Subcutaneous adipose tissue (tissue), 4 donors: ENCODE measurements around the gene NECTIN3. TPM values are rescaled to one million over a fixed set of nuclear protein-coding genes. Genes with fewer than 3 reads are reported as not detected.

Experiments
- total RNA-seq, 4 donors: library from RNA; depleted of rRNA; stranded (reverse); fragments of >200 nt; gene quantifications; one replicate each; pipeline ENCODE4 v1.1.0, GENCODE V29; 2016
- TF ChIP-seq, protein P1 (sequence below): fragments of 450-650 bp; IDR thresholded peaks from one replicate; pipeline ENCODE4 v1.5.1; 2016; ENCODE audit warnings: low read depth, mild to moderate bottlenecking, control low read depth, antibody characterized with exemption, moderate library complexity

NECTIN3 gene
- total RNA-seq, 4 donors from 2014 or later, result 19.4 to 36.7 (median 29.4) TPM

DNA sequence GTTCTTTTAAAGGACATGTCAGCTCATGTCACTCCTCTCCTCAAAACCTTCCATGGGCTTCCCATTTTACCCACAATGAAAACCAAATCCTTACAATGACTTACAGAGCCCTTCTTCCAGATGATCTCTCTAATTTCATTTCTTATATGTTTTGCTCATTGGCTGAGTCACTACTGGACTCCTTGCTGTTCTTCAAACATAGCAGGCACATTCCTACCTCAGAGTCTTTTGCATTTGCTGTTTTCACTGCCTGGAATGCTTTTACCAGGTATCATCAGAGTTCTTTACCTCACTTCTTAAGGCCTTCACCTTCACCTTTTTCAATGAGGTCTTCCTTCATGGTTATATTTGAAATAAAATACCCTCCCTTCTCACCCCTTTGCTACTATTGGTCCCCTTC lies 57.3 kb downstream of the NECTIN3 start:
- TF ChIP-seq, protein P1, sequence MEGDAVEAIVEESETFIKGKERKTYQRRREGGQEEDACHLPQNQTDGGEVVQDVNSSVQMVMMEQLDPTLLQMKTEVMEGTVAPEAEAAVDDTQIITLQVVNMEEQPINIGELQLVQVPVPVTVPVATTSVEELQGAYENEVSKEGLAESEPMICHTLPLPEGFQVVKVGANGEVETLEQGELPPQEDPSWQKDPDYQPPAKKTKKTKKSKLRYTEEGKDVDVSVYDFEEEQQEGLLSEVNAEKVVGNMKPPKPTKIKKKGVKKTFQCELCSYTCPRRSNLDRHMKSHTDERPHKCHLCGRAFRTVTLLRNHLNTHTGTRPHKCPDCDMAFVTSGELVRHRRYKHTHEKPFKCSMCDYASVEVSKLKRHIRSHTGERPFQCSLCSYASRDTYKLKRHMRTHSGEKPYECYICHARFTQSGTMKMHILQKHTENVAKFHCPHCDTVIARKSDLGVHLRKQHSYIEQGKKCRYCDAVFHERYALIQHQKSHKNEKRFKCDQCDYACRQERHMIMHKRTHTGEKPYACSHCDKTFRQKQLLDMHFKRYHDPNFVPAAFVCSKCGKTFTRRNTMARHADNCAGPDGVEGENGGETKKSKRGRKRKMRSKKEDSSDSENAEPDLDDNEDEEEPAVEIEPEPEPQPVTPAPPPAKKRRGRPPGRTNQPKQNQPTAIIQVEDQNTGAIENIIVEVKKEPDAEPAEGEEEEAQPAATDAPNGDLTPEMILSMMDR, result no peak

- TF ChIP-seq, protein P1, result no peak
Observed at GRCh38 chr3:111130827-111131226, 59.2 kb downstream of the NECTIN3 start.

- TF ChIP-seq, protein P1, result no peak
Observed at GRCh38 chr3:111134302-111134701, 62.7 kb downstream of the NECTIN3 start.

DNA sequence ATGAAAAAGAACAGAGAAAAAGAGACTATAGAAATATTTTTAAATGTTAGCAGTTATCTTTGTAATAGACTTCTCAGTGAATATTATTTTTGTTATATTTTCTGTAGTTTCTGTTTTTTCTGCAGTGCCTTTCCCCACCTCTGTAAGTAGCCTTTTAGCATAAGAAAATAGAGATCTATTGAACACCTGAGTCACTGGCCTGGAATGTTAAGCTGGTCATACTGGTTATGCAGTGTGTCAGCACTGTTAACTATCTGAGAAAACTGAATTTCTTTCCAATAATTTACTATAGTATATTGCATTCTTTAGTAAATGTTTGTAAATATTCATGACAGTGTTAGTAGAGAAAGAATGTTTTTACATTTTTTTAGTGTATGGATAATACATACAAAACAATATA lies 79.8 kb downstream of the NECTIN3 start:
- TF ChIP-seq, protein P1, result no peak

DNA sequence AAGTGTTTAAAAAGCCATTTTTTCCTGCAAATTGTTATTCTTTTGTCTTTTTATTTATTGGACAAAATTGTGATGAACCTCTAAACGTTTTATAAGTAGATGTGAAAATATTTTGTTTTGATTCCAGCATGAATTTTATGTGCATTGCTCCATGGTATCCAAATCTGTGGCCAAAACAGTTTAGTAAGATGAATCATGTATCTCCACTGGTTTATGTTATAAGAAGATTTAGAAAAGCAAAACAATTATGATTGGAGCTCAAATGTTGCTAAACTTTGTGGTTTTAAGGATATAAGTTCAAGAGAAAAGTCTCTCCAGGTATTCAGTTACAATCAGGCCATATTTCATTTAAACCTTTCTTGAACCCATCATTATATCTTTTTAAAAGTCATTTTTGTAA lies 80.9 kb downstream of the NECTIN3 start:
- TF ChIP-seq, protein P1, result no peak

DNA sequence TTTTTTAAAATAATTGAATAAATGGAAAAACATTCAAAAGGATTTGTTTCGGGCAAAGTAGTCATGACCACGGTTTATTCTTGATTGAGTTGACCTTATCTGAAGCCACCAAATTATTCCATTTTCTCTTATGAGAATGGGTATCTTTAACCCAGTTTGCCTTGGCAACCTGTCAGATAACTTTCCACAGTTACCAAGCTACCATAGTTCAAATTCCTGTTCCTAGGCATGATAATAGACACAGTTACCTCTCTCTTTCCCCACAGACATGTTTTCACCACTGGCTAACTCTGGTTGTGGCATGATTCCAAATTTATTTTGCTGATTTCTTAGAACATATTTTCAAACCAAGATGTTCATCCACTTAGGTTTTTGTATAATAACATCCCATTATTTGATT lies 84.9 kb downstream of the NECTIN3 start:
- TF ChIP-seq, protein P1, result no peak

- TF ChIP-seq, protein P1, result no peak
Observed at GRCh38 chr3:111159391-111159790, 87.8 kb downstream of the NECTIN3 start.

GRCh38 chr3:111164621-111165020 lies 93.0 kb downstream of the NECTIN3 start:
- TF ChIP-seq, protein P1, result no peak
